SKM-1 treated with dmso at 0.1 percent for 144 hours (cell line): ENCODE measurements around the gene ATP4A.

Experiments
- DNase-seq: peaks from one replicate; lab custom pipeline; 2025; ENCODE audit not compliant: unreplicated experiment; lab: John Stamatoyannopoulos, UW

Gene ATP4A

GRCh38 chr19:35502751-35503150, 60.7 kb downstream of the ATP4A start:
- no peak for DNase-seq

GRCh38 chr19:35501684-35502083, 61.8 kb downstream of the ATP4A start:
- no peak for DNase-seq

GRCh38 chr19:35500611-35501010, 62.8 kb downstream of the ATP4A start:
- DNase-seq, result no peak
